Left cardiac atrium (tissue), 4 donors: ENCODE results near the gene CCDC178. TPM values are rescaled to one million over a fixed set of nuclear protein-coding genes. Genes with fewer than 3 reads are reported as not detected.

Experiments
- ATAC-seq, 2 donors: fragments of 200-7000 bp; cut with Tn5 transposase; one replicate each; pipeline ENCODE4 v1.9.1; 2020; ENCODE audit warnings: mild to moderate bottlenecking in 2 of 2, moderate library complexity in 2 of 2
- DNase-seq: peaks from one replicate; pipeline ENCODE4 v3.0.0-alpha.2; 2020
- intact Hi-C, 2 donors: fragments of 100-400 bp; cut with DNase I; formaldehyde crosslinking; loops; one replicate each; pipeline versions ENCODE4 v1.14.1 to v1.15.1; 2022 to 2023
- total RNA-seq, 2 donors: library from RNA; stranded (reverse); fragmentation: NEBNext Ultra II Directional; extraction: Animal tissue kit (Norgen Biotek cat#: 25700); gene quantifications; one replicate each; pipeline ENCODE4 v1.2.1, GENCODE V29; 2021
- donor health status: DM: no; HTN: yes; CAD: no.
- donor health status: DM: no; HTN: yes; CAD: no; lungs with severe emphysema.
- donor health status: DM: yes; HTN: yes; CAD: no.
- donor health status: Dilated cardiomyopathy.

The CCDC178 gene
- total RNA-seq, 2 donors from 2014 or later, result 0.89 to 1.4 TPM

DNA sequence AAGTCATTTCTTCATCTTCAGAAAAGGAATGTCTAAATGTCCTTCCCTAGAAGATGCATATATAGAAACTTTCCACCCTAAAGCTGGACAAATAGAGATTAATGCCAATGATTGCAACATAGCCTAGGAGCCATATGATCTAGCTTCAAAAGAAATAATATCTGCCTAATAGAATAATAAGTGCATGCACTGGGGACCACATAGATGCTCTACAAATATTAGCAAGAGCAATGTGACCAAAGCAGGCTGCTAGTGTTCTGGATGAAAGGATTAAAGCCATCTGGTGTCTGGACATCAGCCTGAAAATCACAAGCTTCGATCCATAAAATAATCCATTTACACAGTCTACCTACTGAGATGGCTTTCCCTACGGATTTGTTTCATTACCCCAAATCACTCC, 387.6 kb downstream of the CCDC178 start:
- intact Hi-C loops, result no loop called here
- ATAC-seq, result no peak
- no peak for DNase-seq

GRCh38 chr18:33051407-33051806, 389.1 kb downstream of the CCDC178 start:
- DNase-seq (no peak), ATAC-seq (no peak)
- intact Hi-C loops, result no loop called here

- DNase-seq, result no peak
- no peak for ATAC-seq
- intact Hi-C loops, result no loop called here
These were observed 400.3 kb downstream of the CCDC178 start for GRCh38 chr18:33040213-33040612.

GRCh38 chr18:33034945-33035344, 405.6 kb downstream of the CCDC178 start:
- DNase-seq (no peak), ATAC-seq (no peak)
- intact Hi-C loops, result no loop called here

DNA sequence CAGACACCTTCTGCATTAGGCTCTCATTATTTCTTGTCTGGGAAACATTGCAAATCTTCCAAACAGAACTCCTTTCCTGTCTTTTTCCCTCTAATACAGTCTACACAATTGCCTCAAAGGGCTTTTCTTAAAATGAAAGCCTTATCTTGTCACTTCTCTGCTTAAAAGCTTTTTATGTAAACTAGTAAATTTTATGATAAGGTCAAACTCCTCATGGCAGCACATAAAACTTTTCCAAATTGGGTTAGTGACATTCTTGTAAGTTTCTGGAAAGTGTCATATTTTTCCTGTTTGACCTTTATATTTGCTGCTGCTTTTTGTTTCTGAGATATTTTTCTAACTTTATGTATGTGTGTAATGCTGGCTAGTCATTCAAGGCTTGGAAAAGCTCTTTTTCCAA, 406.3 kb downstream of the CCDC178 start:
- DNase-seq (no peak), ATAC-seq (no peak)
- intact Hi-C loops, result no loop called here

- ATAC-seq (no peak), DNase-seq (no peak)
- intact Hi-C loops, result no loop called here
These were observed 418.2 kb downstream of the CCDC178 start for GRCh38 chr18:33022370-33022769.

DNA sequence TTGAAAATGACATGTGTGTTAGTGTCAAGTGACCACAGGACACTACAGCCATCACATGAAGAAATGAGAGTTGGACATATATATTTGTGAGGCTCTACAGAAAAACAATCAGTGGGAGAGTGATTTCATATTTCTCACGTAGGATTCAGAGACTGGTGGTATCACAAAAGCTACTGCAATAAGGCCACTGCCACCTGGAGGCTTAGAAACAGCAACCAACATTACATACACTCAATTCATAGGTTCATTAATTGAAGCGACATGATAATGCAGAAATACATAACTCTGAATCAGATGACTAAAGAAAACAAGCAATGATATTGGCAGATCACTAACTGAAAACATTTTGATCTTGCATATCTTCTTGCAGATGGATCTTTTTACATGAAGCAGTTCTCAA, 419.6 kb downstream of the CCDC178 start:
- intact Hi-C loops, result no loop called here
- DNase-seq (no peak), ATAC-seq (no peak)

DNA sequence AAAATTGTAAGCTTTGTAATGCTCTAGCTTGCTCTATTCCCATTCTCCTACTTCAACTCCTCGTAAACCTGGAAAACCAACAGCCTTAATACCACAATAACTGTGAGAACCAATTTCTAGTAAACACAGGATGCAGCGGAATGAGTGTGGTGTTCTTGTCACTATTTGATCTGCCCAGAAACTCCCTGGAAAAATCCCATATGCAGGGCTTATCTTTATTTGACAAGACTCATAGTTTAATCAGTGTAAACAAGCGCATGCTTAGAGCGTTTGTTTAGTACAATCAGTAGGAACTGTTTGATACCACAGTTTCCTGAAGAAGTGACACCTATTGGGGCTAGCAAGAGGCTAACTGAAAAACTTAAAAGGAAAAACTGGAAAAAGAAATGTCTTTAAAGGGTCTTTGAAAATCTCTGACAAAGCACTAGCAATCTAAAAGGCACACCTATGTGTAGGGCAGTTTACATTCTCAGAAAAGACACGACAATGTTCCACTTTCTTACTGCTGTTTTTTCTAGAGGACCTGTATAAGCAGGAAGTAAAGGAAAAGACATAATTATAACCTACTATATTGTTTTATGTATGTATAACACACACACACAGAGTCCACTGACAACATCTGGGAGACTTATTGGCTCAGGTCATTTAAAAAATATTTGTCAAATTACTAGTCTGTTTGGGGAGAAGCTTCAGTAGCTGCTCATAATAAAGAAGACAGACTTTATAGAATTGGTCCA, 426.3 kb downstream of the CCDC178 start:
- intact Hi-C loops, result no loop called here
- no peak for ATAC-seq
- no peak for DNase-seq

DNA sequence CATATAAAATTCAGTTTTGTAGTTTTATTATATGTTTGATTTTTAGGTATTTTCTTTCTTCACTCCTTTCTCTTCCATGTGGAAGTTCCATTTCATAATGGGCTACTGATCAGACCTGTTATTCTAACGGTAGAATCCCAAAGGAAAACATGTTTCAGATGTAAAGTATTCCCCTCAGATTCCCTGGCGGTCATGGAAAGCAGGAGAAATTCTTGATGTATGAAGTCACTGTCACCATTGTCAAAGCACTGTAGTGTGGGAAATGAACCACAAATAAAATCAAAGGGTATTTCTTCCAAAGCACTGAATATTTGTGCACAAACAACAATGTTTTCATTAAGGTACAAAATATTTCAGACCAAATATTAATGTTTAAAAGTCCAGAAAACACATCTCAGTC, 430.4 kb downstream of the CCDC178 start:
- intact Hi-C loops, result no loop called here

GRCh38 chr18:32998921-32999320, 441.6 kb downstream of the CCDC178 start:
- intact Hi-C loops, result no loop called here
- DNase-seq, result no peak
- ATAC-seq, result no peak

More for the DNA sequence above, 430.4 kb downstream of the CCDC178 start:
- ATAC-seq, result no peak
- DNase-seq, result no peak

GRCh38 chr18:32998285-32998684, 442.2 kb downstream of the CCDC178 start:
- no peak for DNase-seq
- intact Hi-C loops, result no loop called here
- ATAC-seq, result no peak

GRCh38 chr18:32983721-32984120, 456.8 kb downstream of the CCDC178 start:
- ATAC-seq, result no peak
- intact Hi-C loops, result no loop called here

DNA sequence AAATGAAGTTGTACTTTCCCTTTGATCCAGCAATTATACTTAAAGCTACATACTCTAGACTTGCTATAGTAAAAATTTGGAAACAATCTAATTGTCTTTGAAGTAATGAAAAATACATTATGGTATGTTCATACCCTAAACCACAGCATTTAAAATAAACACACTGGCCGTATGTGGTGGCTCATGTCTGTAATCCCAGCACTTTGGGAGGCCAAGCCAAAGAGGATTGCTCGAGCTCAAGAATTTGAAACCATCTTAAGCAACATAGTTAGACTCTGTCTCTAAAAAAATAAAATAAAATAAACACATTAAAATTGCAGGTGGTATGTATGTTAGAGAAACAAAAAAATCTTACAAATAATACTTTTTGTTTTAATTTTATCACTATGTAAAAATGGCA, 459.6 kb downstream of the CCDC178 start:
- DNase-seq (no peak), ATAC-seq (no peak)
- intact Hi-C loops, result no loop called here

More at GRCh38 chr18:32983721-32984120, 456.8 kb downstream of the CCDC178 start:
- no peak for DNase-seq

DNA sequence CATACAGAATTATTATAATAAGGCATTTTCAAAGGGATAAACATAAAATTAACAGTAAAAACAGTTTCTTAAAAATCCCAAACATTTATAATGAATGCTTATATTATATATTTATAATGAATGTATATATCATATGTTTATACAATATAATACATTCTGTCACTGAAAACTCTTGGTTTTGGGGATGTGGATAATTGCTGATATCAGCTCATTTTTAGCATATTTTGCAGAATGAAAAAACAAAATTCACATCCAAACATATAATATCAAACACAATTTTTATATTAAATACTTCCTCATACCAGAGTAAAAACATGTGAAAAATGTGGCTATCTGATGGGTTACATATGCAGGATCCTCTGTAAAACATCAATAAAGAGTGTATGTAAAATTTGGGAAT, 465.0 kb downstream of the CCDC178 start:
- ATAC-seq (no peak), DNase-seq (no peak)
- intact Hi-C loops, result no loop called here

DNA sequence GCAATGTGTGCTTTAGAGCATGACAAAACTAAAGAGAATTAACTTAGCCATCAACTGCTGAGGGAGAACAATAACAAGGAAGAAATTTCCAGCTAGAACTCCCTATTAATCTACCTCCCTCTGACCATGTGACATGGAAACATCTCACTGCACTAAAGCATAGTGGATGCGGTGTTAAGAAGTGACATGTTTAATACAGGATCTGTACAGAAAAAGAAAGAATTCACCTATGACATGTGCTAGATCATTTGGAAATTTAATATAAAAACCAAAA, 465.4 kb downstream of the CCDC178 start:
- intact Hi-C loops, result no loop called here
- ATAC-seq, result no peak

DNA sequence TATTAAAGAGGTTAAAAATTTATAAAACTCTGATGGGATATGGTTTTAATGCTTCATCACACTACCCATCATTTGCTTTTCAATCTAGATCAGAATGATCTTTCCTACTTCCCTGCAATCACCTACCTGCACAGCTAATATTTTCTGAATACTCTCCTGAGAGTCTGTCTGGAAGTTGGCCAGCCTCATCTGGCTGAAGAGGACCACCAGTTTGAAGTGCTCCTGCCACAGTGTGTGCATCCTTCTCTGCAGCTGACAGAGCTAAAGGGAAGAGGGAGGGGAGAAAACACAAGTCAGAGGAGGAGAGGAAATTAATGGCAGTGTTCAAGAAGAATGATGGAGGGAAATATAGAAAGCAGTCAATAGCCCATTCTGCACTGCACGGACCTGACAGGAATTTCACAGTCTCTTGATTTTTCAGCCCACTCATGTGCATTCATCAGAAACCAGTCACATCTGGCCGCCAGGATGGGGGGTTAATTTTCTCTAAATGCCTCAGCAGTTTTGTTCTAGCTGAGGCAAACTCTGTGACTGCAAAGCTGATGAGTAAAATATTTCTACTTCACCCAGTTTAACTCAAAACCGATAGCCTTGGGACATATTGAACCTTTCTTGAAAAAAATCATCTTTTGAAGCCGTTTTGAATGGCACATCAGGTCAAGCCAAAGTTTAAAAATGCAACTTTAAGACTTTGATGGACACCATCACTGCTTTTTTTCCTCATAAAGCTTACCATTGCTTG, 465.9 kb downstream of the CCDC178 start:
- DNase-seq (no peak), ATAC-seq (no peak)
- intact Hi-C loops, result no loop called here

More for the DNA sequence above, 465.4 kb downstream of the CCDC178 start:
- no peak for DNase-seq

GRCh38 chr18:32968248-32968647, 472.3 kb downstream of the CCDC178 start:
- DNase-seq, result no peak
- intact Hi-C loops, result no loop called here
- no peak for ATAC-seq

DNA sequence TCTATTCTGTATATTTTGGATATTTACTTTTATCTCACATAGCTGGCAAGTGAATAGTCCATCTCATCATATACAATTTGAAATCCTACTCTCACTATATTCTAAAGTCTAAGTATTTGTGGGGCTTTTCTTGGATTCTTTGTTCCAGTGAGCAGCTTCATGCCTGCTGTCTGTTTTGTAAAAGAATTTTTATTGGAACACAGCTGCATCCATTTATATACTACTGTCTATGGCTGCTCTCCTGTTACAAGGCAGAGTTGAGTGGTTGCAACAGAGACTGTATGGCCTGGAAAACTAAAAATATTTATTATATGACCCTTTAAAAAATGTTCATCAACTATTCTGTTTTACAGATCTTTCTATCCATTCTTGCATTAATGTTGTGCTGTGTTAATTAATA, 474.4 kb downstream of the CCDC178 start:
- ATAC-seq (no peak), DNase-seq (no peak)
- intact Hi-C loops, result no loop called here

- DNase-seq (no peak), ATAC-seq (no peak)
- intact Hi-C loops, result no loop called here
These were observed 479.0 kb downstream of the CCDC178 start for GRCh38 chr18:32961538-32961937.

DNA sequence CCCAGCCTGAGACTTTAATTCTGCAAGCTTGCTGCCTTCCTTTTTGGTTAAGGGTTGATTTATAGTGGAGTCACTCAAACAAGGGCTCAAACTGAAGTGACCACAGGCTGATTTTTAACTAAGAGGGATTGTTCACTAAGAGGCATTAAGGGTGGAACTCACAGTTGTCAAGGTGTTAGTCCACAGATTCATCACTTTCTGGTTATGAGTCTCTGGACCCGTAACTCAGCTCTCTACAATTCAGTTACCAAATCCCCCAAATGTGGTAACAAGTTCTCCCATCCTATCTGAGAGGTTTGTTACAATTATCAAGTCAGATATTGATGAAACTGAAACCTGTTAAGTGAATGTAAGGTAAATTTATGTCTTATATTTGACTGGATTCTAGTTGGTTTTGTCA, 481.8 kb downstream of the CCDC178 start:
- DNase-seq (no peak), ATAC-seq (no peak)
- intact Hi-C loops, result no loop called here
